Measurements from ENCODE around the gene ZNF169.
"Not testable (repeated sequence)": the region's sequence is repeated elsewhere in the genome, so short reads cannot be mapped to it uniquely, and the experiment has no call there.

ZNF169 gene

GRCh38 chr9:94265626-94266402, 6.7 kb downstream of the ZNF169 start:
- H3K4me3 Mint-ChIP-seq; H3K27me3 Mint-ChIP-seq; intact Hi-C loops (cut with micrococcal nuclease); H3K27ac Mint-ChIP-seq: not testable (repeated sequence)
- Mint-ChIP-seq H3K4me1 (ENCODE audit: low read depth) (peaks cover 19% of the 10 kb centered on the region), H3K9me3 (peaks cover 17% of the 10 kb centered on the region), H3K36me3 (ENCODE audit: low read depth) (peaks cover 58% of the 10 kb centered on the region)

- intact Hi-C loops (cut with micrococcal nuclease) = no loop called here
- H3K27ac Mint-ChIP-seq = no peak overlapping the region
- H3K4me1 Mint-ChIP-seq (ENCODE audit: low read depth) = peaks cover 7% of the 10 kb centered on the region
- no peak overlapping the region for H3K4me3 Mint-ChIP-seq
- peaks cover 17% of the 10 kb centered on the region for H3K9me3 Mint-ChIP-seq
- peaks cover 48% of the 10 kb centered on the region for H3K36me3 Mint-ChIP-seq (ENCODE audit: low read depth)
- no peaks in the 10 kb centered on the region for H3K27me3 Mint-ChIP-seq
Observed at GRCh38 chr9:94269264-94269663, 10.2 kb downstream of the ZNF169 start.

- Mint-ChIP-seq H3K9me3 (peaks cover 17% of the 10 kb centered on the region), H3K27ac (no peak overlapping the region), H3K4me1 (ENCODE audit: low read depth) (peaks cover 7% of the 10 kb centered on the region), H3K27me3 (no peaks in the 10 kb centered on the region), H3K4me3 (no peak overlapping the region), H3K36me3 (ENCODE audit: low read depth) (peaks cover 48% of the 10 kb centered on the region)
- intact Hi-C loops (cut with micrococcal nuclease) = no loop called here
Observed at GRCh38 chr9:94270009-94270408, 10.9 kb downstream of the ZNF169 start.

GRCh38 chr9:94277029-94277428, 17.9 kb downstream of the ZNF169 start:
- H3K4me3 Mint-ChIP-seq; H3K27me3 Mint-ChIP-seq; intact Hi-C loops (cut with micrococcal nuclease); H3K27ac Mint-ChIP-seq: not testable (repeated sequence)
- Mint-ChIP-seq H3K9me3 (peaks cover 57% of the 10 kb centered on the region), H3K36me3 (ENCODE audit: low read depth) (peaks cover 85% of the 10 kb centered on the region), H3K4me1 (ENCODE audit: low read depth) (peaks cover 14% of the 10 kb centered on the region)

GRCh38 chr9:94277885-94278536, 18.9 kb downstream of the ZNF169 start:
- Mint-ChIP-seq H3K9me3 (peaks cover 62% of the 10 kb centered on the region), H3K4me3 (no peak overlapping the region), H3K36me3 (ENCODE audit: low read depth) (peaks cover 94% of the 10 kb centered on the region), H3K27ac (peak overlapping the region; percentile 34), H3K4me1 (ENCODE audit: low read depth) (peaks cover 7% of the 10 kb centered on the region), H3K27me3 (no peaks in the 10 kb centered on the region)
- intact Hi-C loops (cut with micrococcal nuclease) = no loop called here

GRCh38 chr9:94280409-94280989, 21.4 kb downstream of the ZNF169 start:
- H3K9me3 Mint-ChIP-seq = peaks cover 58% of the 10 kb centered on the region
- no peak overlapping the region for H3K4me3 Mint-ChIP-seq
- H3K36me3 Mint-ChIP-seq (ENCODE audit: low read depth) = peaks cover 97% of the 10 kb centered on the region
- no peak overlapping the region for H3K27ac Mint-ChIP-seq
- intact Hi-C loops (cut with micrococcal nuclease) = no loop called here
- H3K27me3 Mint-ChIP-seq = no peaks in the 10 kb centered on the region
- peaks cover 7% of the 10 kb centered on the region for H3K4me1 Mint-ChIP-seq (ENCODE audit: low read depth)

GRCh38 chr9:94281101-94281500, 22.0 kb downstream of the ZNF169 start:
- Mint-ChIP-seq H3K4me3 (no peak overlapping the region), H3K36me3 (ENCODE audit: low read depth) (peaks cover 97% of the 10 kb centered on the region), H3K27ac (no peak overlapping the region), H3K27me3 (no peaks in the 10 kb centered on the region), H3K9me3 (peaks cover 54% of the 10 kb centered on the region), H3K4me1 (ENCODE audit: low read depth) (peaks cover 7% of the 10 kb centered on the region)
- intact Hi-C loops (cut with micrococcal nuclease) = no loop called here

GRCh38 chr9:94286116-94286515, 27.0 kb downstream of the ZNF169 start:
- Mint-ChIP-seq H3K9me3 (peaks cover 17% of the 10 kb centered on the region), H3K27me3 (no peaks in the 10 kb centered on the region), H3K4me1 (ENCODE audit: low read depth) (no peaks in the 10 kb centered on the region), H3K27ac (no peak overlapping the region), H3K36me3 (ENCODE audit: low read depth) (peaks cover 81% of the 10 kb centered on the region), H3K4me3 (no peak overlapping the region)
- intact Hi-C loops (cut with micrococcal nuclease) = no loop called here

- Mint-ChIP-seq H3K9me3 (peaks cover 8% of the 10 kb centered on the region), H3K4me3 (no peak overlapping the region), H3K27ac (no peak overlapping the region), H3K4me1 (ENCODE audit: low read depth) (no peaks in the 10 kb centered on the region), H3K27me3 (no peaks in the 10 kb centered on the region), H3K36me3 (ENCODE audit: low read depth) (peaks cover 80% of the 10 kb centered on the region)
- intact Hi-C loops (cut with micrococcal nuclease) = no loop called here
Observed at GRCh38 chr9:94287877-94288513, 28.9 kb downstream of the ZNF169 start.

GRCh38 chr9:94289691-94290090, 30.6 kb downstream of the ZNF169 start:
- Mint-ChIP-seq H3K36me3 (ENCODE audit: low read depth) (peaks cover 81% of the 10 kb centered on the region), H3K4me1 (ENCODE audit: low read depth) (no peaks in the 10 kb centered on the region), H3K27me3 (no peaks in the 10 kb centered on the region), H3K4me3 (no peak overlapping the region), H3K9me3 (peaks cover 8% of the 10 kb centered on the region), H3K27ac (no peak overlapping the region)
- intact Hi-C loops (cut with micrococcal nuclease) = no loop called here

GRCh38 chr9:94298949-94299599, 40.0 kb downstream of the ZNF169 start:
- no peaks in the 10 kb centered on the region for H3K9me3 Mint-ChIP-seq
- no peak overlapping the region for H3K4me3 Mint-ChIP-seq
- H3K27me3 Mint-ChIP-seq = no peaks in the 10 kb centered on the region
- no peaks in the 10 kb centered on the region for H3K4me1 Mint-ChIP-seq (ENCODE audit: low read depth)
- H3K36me3 Mint-ChIP-seq (ENCODE audit: low read depth) = peaks cover 72% of the 10 kb centered on the region
- intact Hi-C loops (cut with micrococcal nuclease) = no loop called here
- H3K27ac Mint-ChIP-seq = no peak overlapping the region

GRCh38 chr9:94300470-94301301, 41.6 kb downstream of the ZNF169 start:
- H3K4me3 Mint-ChIP-seq = no peak overlapping the region
- H3K27ac Mint-ChIP-seq = no peak overlapping the region
- no peaks in the 10 kb centered on the region for H3K9me3 Mint-ChIP-seq
- H3K4me1 Mint-ChIP-seq (ENCODE audit: low read depth) = no peaks in the 10 kb centered on the region
- intact Hi-C loops (cut with micrococcal nuclease) = no loop called here
- peaks cover 56% of the 10 kb centered on the region for H3K36me3 Mint-ChIP-seq (ENCODE audit: low read depth)
- H3K27me3 Mint-ChIP-seq = no peaks in the 10 kb centered on the region

- intact Hi-C loops (cut with micrococcal nuclease) = no loop called here
- H3K4me1 Mint-ChIP-seq (ENCODE audit: low read depth) = no peaks in the 10 kb centered on the region
- H3K9me3 Mint-ChIP-seq = no peaks in the 10 kb centered on the region
- H3K27ac Mint-ChIP-seq = no peak overlapping the region
- no peaks in the 10 kb centered on the region for H3K27me3 Mint-ChIP-seq
- peaks cover 49% of the 10 kb centered on the region for H3K36me3 Mint-ChIP-seq (ENCODE audit: low read depth)
- H3K4me3 Mint-ChIP-seq = no peak overlapping the region
Observed at GRCh38 chr9:94301583-94301982, 42.5 kb downstream of the ZNF169 start.
